ENCODE data around the gene SLC45A2.

GRCh38 chr5:34030048-34030447, 45.6 kb upstream of the SLC45A2 start:
- TF ChIP-seq CTCF (IDR thresholded peaks at IDR 0.05; ENCODE audit: borderline replicate concordance, extremely low read depth, low read length, poor library complexity, severe bottlenecking) = no peak
- no peak for TF ChIP-seq EZH2 (IDR thresholded peaks at IDR 0.05; ENCODE audit: borderline replicate concordance, low read depth, low read length, severe bottlenecking)

Measured in DND-41 (cell line).